T-helper 1 cell treated with Interleukin-12 subunit alpha and Interleukin-12 subunit beta and Interleukin-4 antibody, amounts not matched to agents 30 μg/mL and 1 μg/mL, for 36 hours (primary cell): ENCODE data around the gene TSPAN18.

Experiments used
- H3K27ac Mint-ChIP-seq: one replicate; pipeline ENCODE4 v1.8.0; 2021; ENCODE audit warnings: mild to moderate bottlenecking, mixed read lengths
- H3K27me3 Mint-ChIP-seq: one replicate; pipeline ENCODE4 v1.8.0; 2021; ENCODE audit warnings: low read depth, mixed read lengths
- H3K36me3 Mint-ChIP-seq: one replicate; pipeline ENCODE4 v1.8.0; 2021; ENCODE audit warnings: low read depth, mixed read lengths
- H3K4me1 Mint-ChIP-seq: one replicate; pipeline ENCODE4 v1.8.0; 2021; ENCODE audit warnings: low read depth, mixed read lengths
- H3K4me3 Mint-ChIP-seq: one replicate; pipeline ENCODE4 v1.8.0; 2021; ENCODE audit warnings: mild to moderate bottlenecking, moderate library complexity, mixed read lengths
- H3K9me3 Mint-ChIP-seq: one replicate; pipeline ENCODE4 v1.8.0; 2021; ENCODE audit warnings: mixed read lengths

Gene TSPAN18

DNA sequence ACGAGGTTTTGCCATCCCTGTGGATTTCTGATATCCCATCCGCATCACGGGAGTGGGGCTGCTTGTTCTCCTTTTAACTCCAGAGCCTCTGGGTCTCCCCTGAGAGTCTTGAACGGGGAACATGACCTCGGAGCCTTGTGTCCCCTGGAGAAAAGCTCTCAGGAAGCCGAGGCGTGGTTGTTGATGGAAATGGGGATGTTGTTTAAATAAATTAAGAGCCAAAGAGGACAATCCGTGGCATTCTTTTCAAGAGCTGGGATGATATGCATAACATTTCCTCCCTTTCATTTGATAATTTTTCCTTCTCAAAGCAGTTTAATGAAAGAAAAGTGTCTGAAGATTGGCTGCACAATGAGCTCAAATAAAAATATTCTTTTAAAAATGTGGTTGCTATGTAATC, 14.2 kb downstream of the TSPAN18 start:
- no peak overlapping the region for H3K4me3 Mint-ChIP-seq
- H3K9me3 Mint-ChIP-seq: no peaks in the 10 kb centered on the region
- H3K36me3 Mint-ChIP-seq: peaks cover 4% of the 10 kb centered on the region
- peaks cover 4% of the 10 kb centered on the region for H3K27me3 Mint-ChIP-seq
- no peak overlapping the region for H3K27ac Mint-ChIP-seq
- H3K4me1 Mint-ChIP-seq: peaks cover 7% of the 10 kb centered on the region

DNA sequence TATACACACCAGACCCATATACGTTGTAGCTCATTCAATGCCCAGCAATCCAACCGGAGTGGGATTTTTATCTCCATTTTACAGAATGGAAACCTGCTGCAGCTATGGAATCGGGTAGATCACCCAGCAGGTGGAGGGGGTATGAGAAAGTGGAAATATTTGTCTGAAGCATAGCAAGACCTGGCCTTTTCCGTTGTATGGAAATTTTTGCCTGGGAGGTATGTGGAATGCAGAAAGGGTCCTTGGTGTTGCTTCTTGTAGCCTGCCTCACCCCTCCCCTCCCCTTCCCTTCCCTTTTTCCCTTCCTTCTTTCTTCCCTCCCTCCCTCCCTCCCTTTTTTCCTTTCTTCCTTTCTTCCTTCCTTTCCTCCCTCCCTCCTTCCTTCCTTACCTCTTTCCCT, 15.2 kb downstream of the TSPAN18 start:
- peaks cover 4% of the 10 kb centered on the region for H3K36me3 Mint-ChIP-seq
- H3K4me3 Mint-ChIP-seq: no peak overlapping the region
- H3K27me3 Mint-ChIP-seq: no peaks in the 10 kb centered on the region
- no peaks in the 10 kb centered on the region for H3K9me3 Mint-ChIP-seq
- peaks cover 4% of the 10 kb centered on the region for H3K4me1 Mint-ChIP-seq
- no peak overlapping the region for H3K27ac Mint-ChIP-seq

GRCh38 chr11:44742508-44743246, 15.9 kb downstream of the TSPAN18 start:
- H3K27me3 Mint-ChIP-seq: no peaks in the 10 kb centered on the region
- no peak overlapping the region for H3K27ac Mint-ChIP-seq
- H3K4me3 Mint-ChIP-seq: no peak overlapping the region
- peaks cover 5% of the 10 kb centered on the region for H3K4me1 Mint-ChIP-seq
- no peaks in the 10 kb centered on the region for H3K9me3 Mint-ChIP-seq
- H3K36me3 Mint-ChIP-seq: peaks cover 3% of the 10 kb centered on the region

DNA sequence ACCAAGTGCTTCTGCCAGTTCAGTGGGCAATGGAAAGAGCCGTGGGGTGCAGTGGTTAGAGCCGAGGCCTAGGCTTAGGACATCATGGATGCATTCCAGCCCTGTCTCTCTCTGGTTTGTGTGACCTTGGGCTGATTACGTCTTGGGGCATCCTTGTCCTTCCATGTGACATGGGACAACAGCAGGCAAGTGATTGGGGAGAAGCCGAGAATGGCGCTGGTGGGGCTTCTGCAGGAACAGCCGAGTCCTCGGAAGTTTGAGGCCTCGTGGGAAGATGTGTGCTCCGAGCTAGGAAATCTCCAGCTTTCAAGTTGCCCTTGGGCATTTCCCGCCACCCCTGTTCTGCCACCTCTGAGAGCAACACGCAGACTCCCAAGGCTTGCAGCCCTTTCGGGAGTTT, 16.6 kb downstream of the TSPAN18 start:
- H3K9me3 Mint-ChIP-seq: no peaks in the 10 kb centered on the region
- no peak overlapping the region for H3K4me3 Mint-ChIP-seq
- H3K27me3 Mint-ChIP-seq: no peaks in the 10 kb centered on the region
- peaks cover 5% of the 10 kb centered on the region for H3K4me1 Mint-ChIP-seq
- H3K36me3 Mint-ChIP-seq: peaks cover 2% of the 10 kb centered on the region
- no peak overlapping the region for H3K27ac Mint-ChIP-seq

- Mint-ChIP-seq H3K36me3 (no peaks in the 10 kb centered on the region), H3K9me3 (no peaks in the 10 kb centered on the region), H3K4me3 (no peak overlapping the region), H3K27ac (no peak overlapping the region), H3K27me3 (no peaks in the 10 kb centered on the region), H3K4me1 (peaks cover 5% of the 10 kb centered on the region)
These were observed 17.3 kb downstream of the TSPAN18 start for GRCh38 chr11:44743959-44744557.

GRCh38 chr11:44746894-44747293, 20.1 kb downstream of the TSPAN18 start:
- no peak overlapping the region for H3K27ac Mint-ChIP-seq
- no peaks in the 10 kb centered on the region for H3K9me3 Mint-ChIP-seq
- H3K36me3 Mint-ChIP-seq: no peaks in the 10 kb centered on the region
- H3K4me1 Mint-ChIP-seq: peaks cover 6% of the 10 kb centered on the region
- no peaks in the 10 kb centered on the region for H3K27me3 Mint-ChIP-seq
- H3K4me3 Mint-ChIP-seq: no peak overlapping the region

DNA sequence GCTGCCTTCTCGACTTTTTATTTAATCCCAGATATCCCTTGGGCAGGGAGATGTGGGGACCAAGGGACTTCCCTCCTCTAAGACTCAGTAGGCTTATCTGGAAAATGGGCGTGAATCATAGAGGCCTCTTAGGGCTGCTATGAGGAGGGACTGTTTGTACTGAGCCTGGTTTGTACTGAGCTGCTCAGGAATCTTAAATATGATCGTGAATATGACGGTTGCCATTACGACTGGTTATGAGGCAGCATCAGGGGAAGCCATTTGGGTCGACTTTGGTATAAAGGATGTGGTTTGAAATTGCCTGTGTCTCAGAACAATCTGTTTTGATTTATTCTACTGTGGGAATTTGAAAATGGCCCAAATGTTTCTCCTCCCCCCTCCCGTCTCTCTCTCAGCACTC, 20.6 kb downstream of the TSPAN18 start:
- Mint-ChIP-seq H3K4me3 (no peak overlapping the region), H3K4me1 (peaks cover 7% of the 10 kb centered on the region), H3K9me3 (no peaks in the 10 kb centered on the region)

DNA sequence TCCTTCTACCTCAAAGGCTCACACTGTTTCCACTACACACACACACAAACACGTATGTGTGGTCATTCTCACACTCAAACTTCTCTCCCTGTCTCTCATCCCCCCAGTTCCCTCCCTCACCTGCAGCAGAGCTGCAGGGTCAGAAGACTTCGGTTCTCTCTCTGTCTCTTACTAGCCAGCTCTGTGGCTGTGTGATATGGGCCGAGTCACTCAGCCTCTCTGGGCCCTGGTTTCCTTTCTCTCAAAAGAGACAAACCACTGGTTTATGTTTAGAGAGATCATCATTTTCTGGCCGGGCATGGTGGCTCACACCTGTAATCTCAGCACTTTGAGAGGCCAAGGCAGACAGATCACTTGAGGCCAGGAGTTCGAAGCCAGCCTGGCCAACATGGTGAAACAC, 21.1 kb downstream of the TSPAN18 start:
- Mint-ChIP-seq H3K27me3 (no peaks in the 10 kb centered on the region), H3K9me3 (no peaks in the 10 kb centered on the region), H3K27ac (no peak overlapping the region), H3K4me1 (peaks cover 7% of the 10 kb centered on the region), H3K4me3 (no peak overlapping the region), H3K36me3 (no peaks in the 10 kb centered on the region)

More for the DNA sequence above, 20.6 kb downstream of the TSPAN18 start:
- Mint-ChIP-seq H3K36me3 (no peaks in the 10 kb centered on the region), H3K27me3 (no peaks in the 10 kb centered on the region), H3K27ac (no peak overlapping the region)

GRCh38 chr11:44748606-44749005, 21.8 kb downstream of the TSPAN18 start:
- peaks cover 7% of the 10 kb centered on the region for H3K4me1 Mint-ChIP-seq
- no peaks in the 10 kb centered on the region for H3K9me3 Mint-ChIP-seq
- no peak overlapping the region for H3K27ac Mint-ChIP-seq
- H3K4me3 Mint-ChIP-seq: no peak overlapping the region
- H3K27me3 Mint-ChIP-seq: no peaks in the 10 kb centered on the region
- no peaks in the 10 kb centered on the region for H3K36me3 Mint-ChIP-seq

- Mint-ChIP-seq H3K4me1 (peaks cover 7% of the 10 kb centered on the region), H3K27ac (no peak overlapping the region), H3K4me3 (no peak overlapping the region), H3K9me3 (no peaks in the 10 kb centered on the region), H3K27me3 (no peaks in the 10 kb centered on the region), H3K36me3 (no peaks in the 10 kb centered on the region)
These were observed 22.4 kb downstream of the TSPAN18 start for GRCh38 chr11:44749189-44749588.

DNA sequence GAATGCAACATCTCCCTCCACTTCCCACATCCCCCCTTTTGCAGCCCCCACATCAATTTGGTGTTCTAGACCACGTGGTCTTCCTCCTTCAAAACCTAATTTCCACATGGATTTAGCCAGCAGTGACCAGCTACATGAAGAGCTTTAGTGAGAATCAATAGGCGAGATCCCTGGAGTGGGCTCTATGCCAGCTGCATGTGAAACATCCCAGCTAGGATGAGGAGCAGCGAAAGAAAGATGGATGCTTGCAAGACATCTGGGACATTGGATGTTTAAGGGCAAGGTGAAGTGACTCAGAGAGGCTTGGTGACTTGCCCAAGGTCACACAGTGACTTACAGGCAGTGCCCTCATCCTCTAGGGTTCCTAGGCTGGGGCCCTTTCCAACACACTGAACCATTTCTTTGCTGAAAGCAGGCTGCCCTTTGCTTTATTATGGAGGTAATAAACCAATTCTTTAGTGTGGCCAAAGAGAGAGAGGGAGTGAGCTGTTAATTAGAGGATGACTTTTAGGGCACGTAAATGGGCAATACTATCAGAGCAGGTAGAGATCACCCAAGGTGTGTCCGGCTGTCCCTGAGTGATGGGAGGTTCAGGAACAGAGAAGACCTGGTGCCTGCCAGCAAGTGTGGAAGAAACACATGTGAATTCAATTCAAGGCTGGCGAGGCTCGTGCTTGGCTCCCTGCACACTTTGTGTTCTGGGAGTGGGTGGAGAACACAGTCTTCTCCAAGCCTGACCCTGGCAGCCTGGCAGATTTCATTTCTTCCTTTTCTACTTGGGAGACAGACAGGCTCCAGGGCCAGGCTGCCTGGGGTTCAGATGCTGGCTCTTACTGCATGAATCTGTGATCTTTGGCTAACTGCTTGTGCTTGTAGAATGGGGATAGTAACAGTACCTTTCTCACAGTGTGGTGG, 24.0 kb downstream of the TSPAN18 start:
- H3K27me3 Mint-ChIP-seq: no peaks in the 10 kb centered on the region
- H3K4me3 Mint-ChIP-seq: no peak overlapping the region
- H3K9me3 Mint-ChIP-seq: no peaks in the 10 kb centered on the region
- peaks cover 7% of the 10 kb centered on the region for H3K4me1 Mint-ChIP-seq
- no peaks in the 10 kb centered on the region for H3K36me3 Mint-ChIP-seq
- H3K27ac Mint-ChIP-seq: no peak overlapping the region

GRCh38 chr11:44752300-44752699, 25.5 kb downstream of the TSPAN18 start:
- peaks cover 5% of the 10 kb centered on the region for H3K4me1 Mint-ChIP-seq
- H3K4me3 Mint-ChIP-seq: no peak overlapping the region
- no peak overlapping the region for H3K27ac Mint-ChIP-seq
- H3K36me3 Mint-ChIP-seq: no peaks in the 10 kb centered on the region
- no peaks in the 10 kb centered on the region for H3K9me3 Mint-ChIP-seq
- H3K27me3 Mint-ChIP-seq: peaks cover 4% of the 10 kb centered on the region

- Mint-ChIP-seq H3K4me1 (peaks cover 3% of the 10 kb centered on the region), H3K9me3 (peaks cover 1% of the 10 kb centered on the region), H3K4me3 (no peak overlapping the region), H3K36me3 (no peaks in the 10 kb centered on the region), H3K27ac (no peak overlapping the region), H3K27me3 (peaks cover 4% of the 10 kb centered on the region)
These were observed 26.0 kb downstream of the TSPAN18 start for GRCh38 chr11:44752713-44753112.

DNA sequence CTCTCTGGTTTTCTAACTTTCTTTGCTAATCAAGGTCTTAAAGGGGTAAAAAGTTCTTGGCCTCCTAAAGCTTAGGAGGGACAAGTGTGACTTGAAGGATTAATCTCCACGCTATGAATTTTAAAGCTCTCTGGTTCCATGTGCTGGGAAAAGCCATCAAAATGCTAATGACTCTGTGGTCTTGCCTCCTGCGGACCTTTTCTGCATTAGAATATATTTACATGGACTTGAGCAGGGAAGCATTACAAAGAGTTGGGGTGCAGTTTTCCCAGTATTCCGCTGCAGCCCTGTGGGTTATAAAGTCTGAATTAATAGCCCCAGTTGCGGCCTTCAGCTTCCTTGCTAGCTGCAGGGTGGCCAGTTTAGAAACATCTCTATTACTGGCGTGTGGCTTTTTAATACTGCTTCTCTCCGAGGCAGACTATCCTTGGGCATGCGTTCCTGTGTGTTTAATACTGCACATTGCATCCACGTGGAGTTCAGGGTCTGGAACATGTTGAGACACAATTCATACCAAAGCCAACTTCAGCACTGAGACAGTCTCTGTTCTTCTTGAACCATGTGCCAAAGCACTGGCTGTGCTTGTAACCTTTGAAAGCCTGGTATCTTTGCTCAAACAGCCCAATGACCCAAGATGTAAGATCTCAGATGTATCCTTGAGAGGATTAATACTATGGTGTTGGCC, 27.3 kb downstream of the TSPAN18 start:
- H3K9me3 Mint-ChIP-seq: peaks cover 6% of the 10 kb centered on the region
- H3K36me3 Mint-ChIP-seq: no peaks in the 10 kb centered on the region
- H3K4me1 Mint-ChIP-seq: peaks cover 2% of the 10 kb centered on the region
- peaks cover 4% of the 10 kb centered on the region for H3K27me3 Mint-ChIP-seq
- no peak overlapping the region for H3K27ac Mint-ChIP-seq
- no peak overlapping the region for H3K4me3 Mint-ChIP-seq
